Neural progenitor cell (in vitro differentiated cells): ENCODE data around the gene AGPAT4. TPM values are rescaled to one million over a fixed set of nuclear protein-coding genes. Genes with fewer than 3 reads are reported as not detected.

Source experiments
- DNase-seq: peaks from one replicate; pipeline ENCODE4 v3.0.0-alpha.2; 2016; ENCODE audit warnings: low spot score
- H2AFZ ChIP-seq: fragments of 200-600 bp; sonication (generic); replicated peaks from 2 replicates; pipeline ENCODE4 v1.6.1; 2016; ENCODE audit warnings: antibody characterized with exemption
- H3F3A ChIP-seq: fragments of 200-600 bp; sonication (generic); 2 replicates; pipeline ENCODE4 v1.6.1; 2016; ENCODE audit warnings: antibody characterized with exemption, low read depth
- H3K27ac ChIP-seq: fragments of 200-600 bp; sonication (generic); 2 replicates; pipeline ENCODE4 v1.5.1; 2016; ENCODE audit warnings: mild to moderate bottlenecking
- H3K27me3 ChIP-seq: fragments of 200-600 bp; sonication (generic); 2 replicates; pipeline ENCODE4 v1.6.1; 2016; ENCODE audit warnings: mild to moderate bottlenecking, moderate library complexity
- H3K36me3 ChIP-seq: fragments of 200-600 bp; sonication (generic); 2 replicates; pipeline ENCODE4 v1.5.1; 2016
- H3K4me1 ChIP-seq: fragments of 200-600 bp; sonication (generic); 2 replicates; pipeline ENCODE4 v1.6.1; 2016; ENCODE audit warnings: mixed run types
- H3K4me2 ChIP-seq: fragments of 200-600 bp; sonication (generic); 2 replicates; pipeline ENCODE4 v1.6.1; 2016
- H3K4me3 ChIP-seq: fragments of 200-600 bp; sonication (generic); 2 replicates; pipeline ENCODE4 v1.5.1; 2016
- H3K79me2 ChIP-seq: fragments of 200-600 bp; sonication (generic); 2 replicates; pipeline ENCODE4 v1.6.1; 2016; ENCODE audit warnings: low read depth
- H3K9ac ChIP-seq: fragments of 200-600 bp; sonication (generic); 2 replicates; pipeline ENCODE4 v1.6.1; 2016
- H3K9me3 ChIP-seq: fragments of 200-600 bp; sonication (generic); 2 replicates; pipeline ENCODE4 v1.5.1; 2016; ENCODE audit warnings: low read depth
- H4K20me1 ChIP-seq: fragments of 200-600 bp; sonication (generic); 2 replicates; pipeline ENCODE4 v1.6.1; 2016; ENCODE audit warnings: low read depth
- H3K27ac Mint-ChIP-seq: 3 replicates; pipeline ENCODE4 v1.8.0; 2021; ENCODE audit warnings: mixed read lengths
- H3K27me3 Mint-ChIP-seq: 2 replicates; pipeline ENCODE4 v1.8.0; 2022; ENCODE audit warnings: low read depth, mild to moderate bottlenecking, inconsistent platforms, moderate library complexity, mixed read lengths; ENCODE audit not compliant: insufficient read depth
- H3K36me3 Mint-ChIP-seq: 3 replicates; pipeline ENCODE4 v1.8.0; 2021; ENCODE audit warnings: mixed read lengths
- H3K4me1 Mint-ChIP-seq: 3 replicates; pipeline ENCODE4 v1.8.0; 2021; ENCODE audit warnings: mixed read lengths
- H3K4me3 Mint-ChIP-seq: 3 replicates; pipeline ENCODE4 v1.8.0; 2021; ENCODE audit warnings: mild to moderate bottlenecking, moderate library complexity, mixed read lengths
- H3K9me3 Mint-ChIP-seq: 3 replicates; pipeline ENCODE4 v1.8.0; 2020; ENCODE audit warnings: mixed read lengths
- CTCF ChIP-seq: fragments of 200-600 bp; sonication (generic); IDR thresholded peaks from 2 replicates; pipeline ENCODE4 v1.5.1; 2017; ENCODE audit warnings: antibody characterized with exemption, mild to moderate bottlenecking
- EZH2 ChIP-seq: fragments of 200-600 bp; sonication (generic); IDR thresholded peaks from 2 replicates; pipeline ENCODE4 v1.6.1; 2017; ENCODE audit warnings: antibody characterized with exemption, mild to moderate bottlenecking, moderate library complexity
- EZH2phosphoT487 ChIP-seq: fragments of 200-600 bp; sonication (generic); IDR thresholded peaks from 2 replicates; pipeline ENCODE4 v1.6.1; 2017; ENCODE audit warnings: antibody characterized with exemption
- total RNA-seq: library from RNA; depleted of rRNA; stranded (reverse); fragments of >200 nt; gene quantifications from 2 replicates; pipeline ENCODE4 v1.2.3, GENCODE V29; 2015; ENCODE audit warnings: low replicate concordance

The AGPAT4 gene
- total RNA-seq, 1 donor from 2014 or later, result 30.5 TPM

GRCh38 chr6:161233986-161234661 lies 39.7 kb downstream of the AGPAT4 start:
- Mint-ChIP-seq H3K4me3 (peak overlapping the region; percentile 10), H3K27me3 (no peaks in the 10 kb centered on the region), H3K4me1 (peaks cover 37% of the 10 kb centered on the region), H3K27ac (peak overlapping the region; percentile 6), H3K36me3 (peaks cover 51% of the 10 kb centered on the region), H3K9me3 (peaks cover 6% of the 10 kb centered on the region)
- no peaks in the 10 kb centered on the region for H3K9me3 ChIP-seq
- no peaks in the 10 kb centered on the region for H3K36me3 ChIP-seq
- peaks cover 79% of the 10 kb centered on the region for H3K79me2 ChIP-seq
- TF ChIP-seq CTCF, result no peak
- TF ChIP-seq EZH2, result no peak
- no peak for TF ChIP-seq EZH2phosphoT487
- peak; percentile 30 for DNase-seq
- H3F3A ChIP-seq, result peaks cover 5% of the 10 kb centered on the region
- H3K4me3 ChIP-seq, result no peak overlapping the region
- no peak overlapping the region for H3K9ac ChIP-seq
- no peaks in the 10 kb centered on the region for H3K27me3 ChIP-seq
- peak overlapping the region; percentile 13 for H3K4me2 ChIP-seq
- H3K27ac ChIP-seq, result peak overlapping the region; percentile 56
- peaks cover 66% of the 10 kb centered on the region for H4K20me1 ChIP-seq
- H2AFZ ChIP-seq, result no peak overlapping the region
- H3K4me1 ChIP-seq, result peaks cover 23% of the 10 kb centered on the region

GRCh38 chr6:161232467-161232866 lies 41.4 kb downstream of the AGPAT4 start:
- H3K36me3 ChIP-seq, result no peaks in the 10 kb centered on the region
- H3K79me2 ChIP-seq, result peaks cover 73% of the 10 kb centered on the region
- H3K4me1 ChIP-seq, result peaks cover 29% of the 10 kb centered on the region
- no peak overlapping the region for H2AFZ ChIP-seq
- H3K27ac ChIP-seq, result no peak overlapping the region
- no peak overlapping the region for H3K9ac ChIP-seq
- no peak for TF ChIP-seq EZH2
- no peak for TF ChIP-seq CTCF
- TF ChIP-seq EZH2phosphoT487, result no peak
- peak overlapping the region; percentile 48 for H3K27ac Mint-ChIP-seq
- no peak overlapping the region for H3K4me3 ChIP-seq
- H3K9me3 ChIP-seq, result no peaks in the 10 kb centered on the region
- peaks cover 5% of the 10 kb centered on the region for H3F3A ChIP-seq
- peaks cover 41% of the 10 kb centered on the region for H3K36me3 Mint-ChIP-seq
- no peak for DNase-seq
- H3K4me1 Mint-ChIP-seq, result peaks cover 48% of the 10 kb centered on the region
- peaks cover 4% of the 10 kb centered on the region for H3K9me3 Mint-ChIP-seq
- no peak overlapping the region for H3K4me2 ChIP-seq
- H4K20me1 ChIP-seq, result peaks cover 73% of the 10 kb centered on the region
- H3K27me3 ChIP-seq, result no peaks in the 10 kb centered on the region
- no peak overlapping the region for H3K4me3 Mint-ChIP-seq
- no peaks in the 10 kb centered on the region for H3K27me3 Mint-ChIP-seq

- Histone ChIP-seq H3K4me1 (peaks cover 29% of the 10 kb centered on the region), H3K9ac (no peak overlapping the region), H3K4me2 (no peak overlapping the region), H3K9me3 (no peaks in the 10 kb centered on the region), H2AFZ (no peak overlapping the region), H4K20me1 (peaks cover 72% of the 10 kb centered on the region), H3K79me2 (peaks cover 73% of the 10 kb centered on the region), H3K27me3 (no peaks in the 10 kb centered on the region), H3K4me3 (no peak overlapping the region), H3K27ac (no peak overlapping the region), H3F3A (peaks cover 5% of the 10 kb centered on the region), H3K36me3 (no peaks in the 10 kb centered on the region)
- peaks cover 50% of the 10 kb centered on the region for H3K4me1 Mint-ChIP-seq
- peaks cover 39% of the 10 kb centered on the region for H3K36me3 Mint-ChIP-seq
- TF ChIP-seq CTCF (no peak), EZH2 (no peak), EZH2phosphoT487 (no peak)
- DNase-seq, result no peak
- H3K9me3 Mint-ChIP-seq, result peaks cover 2% of the 10 kb centered on the region
- H3K27me3 Mint-ChIP-seq, result no peaks in the 10 kb centered on the region
- no peak overlapping the region for H3K27ac Mint-ChIP-seq
- no peak overlapping the region for H3K4me3 Mint-ChIP-seq
Measured at GRCh38 chr6:161232010-161232409, 41.9 kb downstream of the AGPAT4 start.
